Measurements from ENCODE around the gene FARS2. TPM values are rescaled to one million over a fixed set of nuclear protein-coding genes. Genes with fewer than 3 reads are reported as not detected.

FARS2 gene
- total RNA-seq, 1 experiment from 2014 or later, result 17.8 TPM

DNA sequence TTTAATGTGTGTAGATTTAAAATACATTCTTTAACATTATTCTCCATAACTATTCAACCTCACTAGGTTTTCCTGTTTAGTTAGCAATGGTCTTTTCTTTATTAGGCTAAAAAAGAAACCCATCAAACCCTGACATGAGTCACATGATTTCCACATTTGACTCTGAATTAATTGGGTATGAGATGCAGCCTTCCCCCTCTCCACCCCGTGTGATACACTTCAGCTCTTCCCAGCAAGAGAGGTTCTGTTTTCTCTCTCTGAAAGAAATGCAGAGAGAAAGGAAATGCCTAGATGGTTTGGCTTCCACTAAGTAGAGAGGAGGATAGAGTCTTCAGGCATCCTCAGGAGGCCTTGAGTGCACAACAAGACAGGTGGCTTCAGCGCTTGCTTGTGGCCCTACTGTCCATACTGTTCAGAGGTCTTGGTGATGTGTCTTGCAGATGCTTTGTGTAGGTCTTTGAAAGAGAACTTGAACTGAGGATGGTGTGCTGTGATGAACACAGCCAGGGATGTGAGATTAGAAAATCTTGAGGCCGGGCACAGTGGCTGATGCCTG is 17.3 kb downstream of the FARS2 start:
- CTCF ChIA-PET, result no interaction called here
- intact Hi-C loops (cut with micrococcal nuclease; ENCODE audit: unreplicated experiment), result no loop called here

DNA sequence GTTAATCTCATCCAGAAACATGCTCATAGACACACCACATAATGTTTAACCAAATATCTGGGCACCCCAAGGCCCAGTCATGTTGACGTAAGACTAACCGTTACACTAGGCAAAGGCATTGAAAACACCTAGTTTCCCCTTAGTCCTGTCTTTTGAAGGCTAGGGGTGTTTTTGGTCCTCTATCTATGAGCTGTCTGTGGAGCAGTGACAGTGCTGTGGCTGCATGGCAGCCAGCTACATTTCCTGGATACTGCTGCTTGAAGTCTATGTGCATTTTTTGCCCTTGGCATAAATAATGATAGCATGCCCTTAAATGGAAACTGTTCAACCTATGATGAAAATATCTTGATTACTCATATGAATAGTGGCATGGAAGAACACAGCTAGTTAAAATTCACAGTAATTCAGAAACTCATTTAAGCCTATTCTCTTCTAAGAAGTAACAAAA is 18.6 kb downstream of the FARS2 start:
- no peak for TF ChIP-seq EZH2 (IDR thresholded peaks at IDR 0.05; ENCODE audit: borderline replicate concordance, low read depth, low read length, poor library complexity, severe bottlenecking)
- TF ChIP-seq, protein P1, sequence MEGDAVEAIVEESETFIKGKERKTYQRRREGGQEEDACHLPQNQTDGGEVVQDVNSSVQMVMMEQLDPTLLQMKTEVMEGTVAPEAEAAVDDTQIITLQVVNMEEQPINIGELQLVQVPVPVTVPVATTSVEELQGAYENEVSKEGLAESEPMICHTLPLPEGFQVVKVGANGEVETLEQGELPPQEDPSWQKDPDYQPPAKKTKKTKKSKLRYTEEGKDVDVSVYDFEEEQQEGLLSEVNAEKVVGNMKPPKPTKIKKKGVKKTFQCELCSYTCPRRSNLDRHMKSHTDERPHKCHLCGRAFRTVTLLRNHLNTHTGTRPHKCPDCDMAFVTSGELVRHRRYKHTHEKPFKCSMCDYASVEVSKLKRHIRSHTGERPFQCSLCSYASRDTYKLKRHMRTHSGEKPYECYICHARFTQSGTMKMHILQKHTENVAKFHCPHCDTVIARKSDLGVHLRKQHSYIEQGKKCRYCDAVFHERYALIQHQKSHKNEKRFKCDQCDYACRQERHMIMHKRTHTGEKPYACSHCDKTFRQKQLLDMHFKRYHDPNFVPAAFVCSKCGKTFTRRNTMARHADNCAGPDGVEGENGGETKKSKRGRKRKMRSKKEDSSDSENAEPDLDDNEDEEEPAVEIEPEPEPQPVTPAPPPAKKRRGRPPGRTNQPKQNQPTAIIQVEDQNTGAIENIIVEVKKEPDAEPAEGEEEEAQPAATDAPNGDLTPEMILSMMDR (conservative IDR thresholded peaks at IDR 0.05; ENCODE audit: low read depth, low read length), result no peak
- Histone ChIP-seq H3K4me1 (ENCODE audit: insufficient read depth, low read length, poor library complexity, severe bottlenecking) (no peaks in the 10 kb centered on the region), H3K27me3 (replicated peaks; ENCODE audit: insufficient read depth, low read depth, low read length, poor library complexity) (no peaks in the 10 kb centered on the region), H3K27ac (ENCODE audit: low read depth, low read length, poor library complexity, severe bottlenecking) (no peak overlapping the region), H3K9me3 (ENCODE audit: low read depth, low read length, poor library complexity, severe bottlenecking) (no peaks in the 10 kb centered on the region), H3K36me3 (ENCODE audit: insufficient read depth, low read length, poor library complexity, severe bottlenecking) (no peaks in the 10 kb centered on the region), H3K4me3 (ENCODE audit: low read depth, low read length, poor library complexity, severe bottlenecking) (no peak overlapping the region)
- intact Hi-C loops (cut with micrococcal nuclease; ENCODE audit: unreplicated experiment), result no loop called here
- DNase-seq (ENCODE audit: low spot score), result no peak
- ChIA-PET POLR2A (ENCODE audit: low non-redundant PET) (no interaction called here), CTCF (no interaction called here)
- BruUV-seq (replicated peaks), result no TSS peak

More for the DNA sequence above, 17.3 kb downstream of the FARS2 start:
- BruUV-seq (replicated peaks), result no TSS peak
- no peak for DNase-seq (ENCODE audit: low spot score)
- Histone ChIP-seq H3K27ac (ENCODE audit: low read depth, low read length, poor library complexity, severe bottlenecking) (no peak overlapping the region), H3K36me3 (ENCODE audit: insufficient read depth, low read length, poor library complexity, severe bottlenecking) (no peaks in the 10 kb centered on the region), H3K9me3 (ENCODE audit: low read depth, low read length, poor library complexity, severe bottlenecking) (no peaks in the 10 kb centered on the region), H3K4me1 (ENCODE audit: insufficient read depth, low read length, poor library complexity, severe bottlenecking) (no peaks in the 10 kb centered on the region), H3K27me3 (replicated peaks; ENCODE audit: insufficient read depth, low read depth, low read length, poor library complexity) (no peaks in the 10 kb centered on the region), H3K4me3 (ENCODE audit: low read depth, low read length, poor library complexity, severe bottlenecking) (no peak overlapping the region)
- POLR2A ChIA-PET (ENCODE audit: low non-redundant PET), result no interaction called here
- TF ChIP-seq, protein P1 (conservative IDR thresholded peaks at IDR 0.05; ENCODE audit: low read depth, low read length), result no peak
- TF ChIP-seq EZH2 (IDR thresholded peaks at IDR 0.05; ENCODE audit: borderline replicate concordance, low read depth, low read length, poor library complexity, severe bottlenecking), result no peak

DNA sequence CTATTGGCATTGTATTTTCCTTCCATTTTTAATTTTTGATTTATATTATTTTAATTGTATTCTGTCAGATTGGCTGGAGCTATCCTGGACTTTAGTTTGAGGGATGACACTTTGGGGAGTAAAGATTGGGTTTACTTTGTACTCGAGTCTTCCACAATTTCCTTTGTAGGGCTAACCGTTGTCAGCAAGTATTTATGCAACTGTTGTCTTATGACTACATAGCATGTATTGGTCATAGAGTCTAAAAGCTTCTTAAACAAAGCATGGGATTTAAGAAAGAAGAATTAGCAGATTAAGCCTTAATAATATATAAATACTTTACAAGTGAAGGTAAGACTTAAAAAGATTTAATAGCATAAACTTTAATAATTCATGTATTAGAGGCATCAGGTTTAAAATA is 19.6 kb downstream of the FARS2 start:
- no TSS peak for BruUV-seq (replicated peaks)
- Histone ChIP-seq H3K36me3 (ENCODE audit: insufficient read depth, low read length, poor library complexity, severe bottlenecking) (no peaks in the 10 kb centered on the region), H3K9me3 (ENCODE audit: low read depth, low read length, poor library complexity, severe bottlenecking) (no peaks in the 10 kb centered on the region), H3K27ac (ENCODE audit: low read depth, low read length, poor library complexity, severe bottlenecking) (no peak overlapping the region), H3K4me3 (ENCODE audit: low read depth, low read length, poor library complexity, severe bottlenecking) (no peak overlapping the region), H3K4me1 (ENCODE audit: insufficient read depth, low read length, poor library complexity, severe bottlenecking) (no peaks in the 10 kb centered on the region), H3K27me3 (replicated peaks; ENCODE audit: insufficient read depth, low read depth, low read length, poor library complexity) (no peaks in the 10 kb centered on the region)
- intact Hi-C loops (cut with micrococcal nuclease; ENCODE audit: unreplicated experiment), result no loop called here
- TF ChIP-seq, protein P1 (conservative IDR thresholded peaks at IDR 0.05; ENCODE audit: low read depth, low read length), result no peak
- TF ChIP-seq EZH2 (IDR thresholded peaks at IDR 0.05; ENCODE audit: borderline replicate concordance, low read depth, low read length, poor library complexity, severe bottlenecking), result no peak
- CTCF ChIA-PET, result no interaction called here
- no peak for DNase-seq (ENCODE audit: low spot score)
- POLR2A ChIA-PET (ENCODE audit: low non-redundant PET), result no interaction called here

All from A673 (cell line).